CD14-positive monocyte (primary cell): ENCODE data around the gene MS4A8. TPM values are rescaled to one million over a fixed set of nuclear protein-coding genes. Genes with fewer than 3 reads are reported as not detected.

Experiments used
- DNase-seq, 3 donors: peaks; one replicate each; pipeline ENCODE4 v3.0.0-alpha.2; 2011 to 2022
- H2AFZ ChIP-seq: 2 replicates; pipeline ENCODE4 v1.6.0; 2012; ENCODE audit warnings: mild to moderate bottlenecking, low read depth, low read length, inconsistent platforms; ENCODE audit not compliant: insufficient read depth, poor library complexity, severe bottlenecking
- H3K27ac ChIP-seq, 2 donors: 1 replicate in 1 of 2; 2 replicates in 1 of 2; pipeline ENCODE4 v1.5.1; 2012 to 2013; ENCODE audit warnings: low read length in 2 of 2, control low read depth in 1 of 2, inconsistent platforms in 1 of 2, low read depth in 1 of 2, mild to moderate bottlenecking in 1 of 2
- H3K27me3 ChIP-seq, 2 donors: one replicate each; pipeline versions ENCODE4 v1.6.0 to v1.6.1; 2011 to 2013; ENCODE audit warnings: low read length in 2 of 2; ENCODE audit not compliant: control insufficient read depth in 2 of 2, insufficient read depth in 2 of 2
- H3K36me3 ChIP-seq, 2 donors: replicated peaks in 1 of 2; 1 replicate in 1 of 2; 2 replicates in 1 of 2; pipeline versions ENCODE4 v1.5.1 to v1.6.1; 2012 to 2013; ENCODE audit warnings: low read length in 2 of 2, control low read depth in 1 of 2, inconsistent platforms in 1 of 2, mild to moderate bottlenecking in 1 of 2; ENCODE audit not compliant: insufficient read depth in 2 of 2, control insufficient read depth in 1 of 2
- H3K4me1 ChIP-seq, 2 donors: 1 replicate in 1 of 2; 2 replicates in 1 of 2; pipeline versions ENCODE4 v1.5.1 to v1.6.1; 2012 to 2013; ENCODE audit warnings: low read length in 2 of 2, control low read depth in 1 of 2, inconsistent platforms in 1 of 2, mild to moderate bottlenecking in 1 of 2, moderate library complexity in 1 of 2; ENCODE audit not compliant: insufficient read depth in 2 of 2, control insufficient read depth in 1 of 2
- H3K4me2 ChIP-seq: replicated peaks from 2 replicates; pipeline ENCODE3; 2012; ENCODE audit warnings: low read length, moderate library complexity, mild to moderate bottlenecking; ENCODE audit not compliant: poor library complexity, severe bottlenecking; ENCODE audit errors: extremely low read depth
- H3K4me3 ChIP-seq, 3 experiments: fragments of 200-600 bp in 1 of 3; sonication (generic) in 1 of 3; replicated peaks in 1 of 3; 1 replicate in 2 of 3; 2 replicates in 1 of 3; pipeline ENCODE4 v1.5.1; 2011 to 2013; ENCODE audit warnings: low read length in 3 of 3, mild to moderate bottlenecking in 3 of 3, control low read depth in 2 of 3, low read depth in 2 of 3, inconsistent platforms in 1 of 3, moderate library complexity in 1 of 3
- H3K79me2 ChIP-seq: 2 replicates; pipeline ENCODE4 v1.6.0; 2012; ENCODE audit warnings: mild to moderate bottlenecking, control low read depth, inconsistent platforms, low read length, moderate library complexity; ENCODE audit not compliant: insufficient read depth
- H3K9ac ChIP-seq: 2 replicates; pipeline ENCODE4 v1.6.0; 2017; ENCODE audit warnings: low read length, mild to moderate bottlenecking; ENCODE audit not compliant: insufficient read depth, poor library complexity, severe bottlenecking
- H3K9me3 ChIP-seq, 2 donors: replicated peaks in 1 of 2; 1 replicate in 1 of 2; 2 replicates in 1 of 2; pipeline versions ENCODE4 v1.5.1 to v1.6.1; 2012 to 2013; ENCODE audit warnings: low read length in 2 of 2, control low read depth in 1 of 2; ENCODE audit not compliant: control insufficient read depth in 1 of 2, insufficient read depth in 1 of 2
- H4K20me1 ChIP-seq: 2 replicates; pipeline ENCODE4 v1.6.0; 2012; ENCODE audit warnings: mild to moderate bottlenecking, low read length, control low read depth, moderate library complexity; ENCODE audit not compliant: insufficient read depth
- H3K27ac Mint-ChIP-seq, 7 donors: one replicate each; pipeline ENCODE4 v1.8.0; 2020; ENCODE audit warnings: mild to moderate bottlenecking in 7 of 7, mixed read lengths in 7 of 7, moderate library complexity in 6 of 7, inconsistent platforms in 2 of 7
- H3K27me3 Mint-ChIP-seq, 3 donors: one replicate each; pipeline ENCODE4 v1.8.0; 2021 to 2022; ENCODE audit warnings: low read depth in 3 of 3, mild to moderate bottlenecking in 3 of 3, mixed read lengths in 3 of 3, moderate library complexity in 3 of 3, inconsistent platforms in 1 of 3
- H3K36me3 Mint-ChIP-seq, 2 donors: one replicate each; pipeline ENCODE4 v1.8.0; 2020; ENCODE audit warnings: mixed read lengths in 2 of 2, inconsistent platforms in 1 of 2, mild to moderate bottlenecking in 1 of 2
- H3K4me1 Mint-ChIP-seq: one replicate; pipeline ENCODE4 v1.8.0; 2020; ENCODE audit warnings: mild to moderate bottlenecking, mixed read lengths
- H3K4me3 Mint-ChIP-seq, 2 donors: one replicate each; pipeline ENCODE4 v1.8.0; 2020; ENCODE audit warnings: mild to moderate bottlenecking in 2 of 2, mixed read lengths in 2 of 2, moderate library complexity in 1 of 2
- H3K9me3 Mint-ChIP-seq, 7 donors: one replicate each; pipeline ENCODE4 v1.8.0; 2020 to 2022; ENCODE audit warnings: mixed read lengths in 7 of 7, mild to moderate bottlenecking in 6 of 7, moderate library complexity in 6 of 7, inconsistent platforms in 2 of 7
- CTCF ChIP-seq: fragments of 200-600 bp; IDR thresholded peaks from one replicate; pipeline ENCODE4 v1.8.0; 2022; ENCODE audit warnings: antibody characterized with exemption, mild to moderate bottlenecking
- WGBS: methylation state at CpG from one replicate; pipeline ENCODE4 v1.1.5; 2013; ENCODE audit warnings: missing lambda C conversion rate; ENCODE audit not compliant: insufficient coverage; 5-methylcytosine and 5-hydroxymethylcytosine counted together
- intact Hi-C, 2 donors: fragments of 100-400 bp; cut with micrococcal nuclease; formaldehyde crosslinking; loops; one replicate each; pipeline versions ENCODE4 v1.15.0 to v1.15.1; 2023
- polyA plus RNA-seq, 3 donors: library from polyadenylated mRNA; depleted of rRNA in 1 of 3; unstranded in 2 of 3; stranded (reverse) in 1 of 3; fragments of 300-500 nt in 2 of 3; fragments of >200 nt in 1 of 3; fragmentation: Illumina TruSeq in 2 of 3; gene quantifications; 1 replicate in 2 of 3; 2 replicates in 1 of 3; pipeline ENCODE4 v1.2.3, GENCODE V29; 2012 to 2021

Gene MS4A8
- polyA plus RNA-seq, 3 donors = not detected

- Mint-ChIP-seq H3K4me1 (peaks cover 3% of the 10 kb centered on the region), H3K36me3 (no peaks in the 10 kb centered on the region), H3K4me3 (no peak overlapping the region), H3K9me3 (peaks cover 0 to 8% (median 0%) of the 10 kb centered on the region in 7 donors), H3K27ac (no peak overlapping the region), H3K27me3 (peaks cover 4 to 26% (median 5%) of the 10 kb centered on the region in 3 donors)
- Histone ChIP-seq H3K79me2 (no peaks in the 10 kb centered on the region), H3K4me3 (no peak overlapping the region), H3K27me3 (no peaks in the 10 kb centered on the region), H2AFZ (no peak overlapping the region), H3K9ac (no peak overlapping the region), H3K27ac (no peak overlapping the region), H3K9me3 (no peaks in the 10 kb centered on the region), H3K4me2 (no peak overlapping the region), H4K20me1 (no peaks in the 10 kb centered on the region), H3K36me3 (no peaks in the 10 kb centered on the region), H3K4me1 (no peaks in the 10 kb centered on the region)
- no peak for DNase-seq
- 24% methylated on average over 3 of the region's 5 CpGs for WGBS
- intact Hi-C loops = no loop called here
- no peak for TF ChIP-seq CTCF
Measured at GRCh38 chr11:60765355-60765754, 65.9 kb downstream of the MS4A8 start.

Other genes with a start within 250 kb of the MS4A8 start
- 1 to 10 TPM in 2 of 3 donors, under 1 TPM in 1; 0.88 to 8.0 (median 1.3) TPM for gene MS4A1, start 243.8 kb upstream of the MS4A8 start, polyA plus RNA-seq
- not detected for gene MS4A12, start 206.8 kb upstream of the MS4A8 start, polyA plus RNA-seq
- not detected for gene MS4A13, start 184.2 kb upstream of the MS4A8 start, polyA plus RNA-seq
- not detected for gene MS4A18, start 25.1 kb downstream of the MS4A8 start, polyA plus RNA-seq
- gene MS4A15, start 57.3 kb downstream of the MS4A8 start, polyA plus RNA-seq = not detected
- gene MS4A10, start 85.7 kb downstream of the MS4A8 start, polyA plus RNA-seq = not detected
- 10 to 100 TPM in 1 of 3 donors, 1 to 10 TPM in 2; 7.2 to 10.2 (median 8.3) TPM for gene CCDC86, start 142.5 kb downstream of the MS4A8 start, polyA plus RNA-seq
- under 1 TPM; 0.32 to 0.65 (median 0.46) TPM for gene PTGDR2, start 156.3 kb downstream of the MS4A8 start, polyA plus RNA-seq
- under 1 TPM in 2 of 3 donors, not detected in 1; 0.09 to 0.40 TPM for gene ZP1, start 167.9 kb downstream of the MS4A8 start, polyA plus RNA-seq
- 10 to 100 TPM in 2 of 3 donors, 1 to 10 TPM in 1; 7.8 to 33.2 (median 12.2) TPM for gene PRPF19, start 207.0 kb downstream of the MS4A8 start, polyA plus RNA-seq
- 100 to 1,000 TPM in 2 of 3 donors, 10 to 100 TPM in 1; 22.7 to 112 (median 110) TPM for gene TMEM109, start 214.5 kb downstream of the MS4A8 start, polyA plus RNA-seq
- gene TMEM132A, start 224.8 kb downstream of the MS4A8 start, polyA plus RNA-seq = under 1 TPM; 0.01 to 0.31 (median 0.21) TPM